Anterior cingulate cortex (tissue), 58 donors: ENCODE results near the gene KLRK1.
"Not testable (repeated sequence)": the region's sequence is repeated elsewhere in the genome, so short reads cannot be mapped to it uniquely, and the experiment has no call there.

Experiments
- DNase-seq, 58 donors: peaks; one replicate each; lab custom pipeline; 2025; lab: John Stamatoyannopoulos, UW

The KLRK1 gene

GRCh38 chr12:10363914-10364814, 25.7 kb downstream of the KLRK1 start:
- peak in 30 of 58 donors; percentile 19 to 81 (median 64) for DNase-seq

DNA sequence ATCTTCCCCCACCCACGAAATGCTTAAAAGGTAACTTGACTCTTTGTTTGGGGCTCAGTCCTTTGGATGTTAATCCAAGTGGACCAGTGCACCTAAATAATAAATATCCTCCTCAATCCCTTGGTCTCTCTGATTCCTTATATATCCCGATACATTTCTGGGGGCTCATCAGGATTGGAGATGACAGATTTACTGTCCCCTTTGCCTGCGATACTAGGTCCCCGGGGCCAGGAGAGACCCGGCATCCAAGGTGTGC, 26.3 kb downstream of the KLRK1 start:
- DNase-seq: no peak

DNA sequence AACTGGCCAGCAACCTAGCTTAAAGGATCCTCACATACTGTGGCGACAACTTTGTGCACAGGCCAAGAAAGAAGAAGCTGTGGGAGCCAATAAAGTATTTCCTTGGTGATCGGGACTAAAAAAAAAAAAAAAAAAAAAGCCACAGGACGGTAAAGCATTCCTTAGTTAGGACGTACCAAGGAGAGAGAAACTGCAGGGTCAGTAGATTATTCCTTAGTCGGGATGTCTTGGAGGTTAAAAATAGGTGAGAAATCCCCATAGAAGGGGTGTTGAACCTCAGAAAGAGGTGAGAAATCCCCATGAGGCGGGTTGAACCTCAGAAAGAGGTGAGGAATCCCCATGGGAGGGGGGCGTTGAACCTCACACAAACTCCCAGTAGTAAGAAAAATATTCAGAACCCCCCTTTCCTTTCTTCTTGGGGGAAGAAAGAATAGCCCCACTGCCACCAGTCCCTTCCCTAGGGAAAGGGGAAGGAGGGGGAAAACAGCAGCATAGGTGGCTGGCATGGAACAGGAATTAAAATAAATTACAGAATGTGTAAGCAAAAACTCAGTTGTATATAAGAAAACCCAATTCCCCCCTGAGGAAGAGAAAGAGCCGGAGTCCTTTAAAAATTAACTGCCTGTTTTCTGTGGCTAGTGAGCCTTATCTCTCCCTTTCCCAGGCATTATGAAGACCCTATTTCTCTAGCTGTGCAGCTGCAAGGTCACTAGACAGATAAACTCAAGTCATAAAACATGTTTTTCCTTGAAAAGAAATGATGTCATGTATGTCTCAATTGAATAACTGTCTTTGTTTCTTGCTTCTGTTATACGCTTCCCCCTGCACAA, 26.8 kb downstream of the KLRK1 start:
- DNase-seq: no peak

- no peak for DNase-seq
These were observed 27.5 kb downstream of the KLRK1 start for GRCh38 chr12:10362325-10362724.

DNA sequence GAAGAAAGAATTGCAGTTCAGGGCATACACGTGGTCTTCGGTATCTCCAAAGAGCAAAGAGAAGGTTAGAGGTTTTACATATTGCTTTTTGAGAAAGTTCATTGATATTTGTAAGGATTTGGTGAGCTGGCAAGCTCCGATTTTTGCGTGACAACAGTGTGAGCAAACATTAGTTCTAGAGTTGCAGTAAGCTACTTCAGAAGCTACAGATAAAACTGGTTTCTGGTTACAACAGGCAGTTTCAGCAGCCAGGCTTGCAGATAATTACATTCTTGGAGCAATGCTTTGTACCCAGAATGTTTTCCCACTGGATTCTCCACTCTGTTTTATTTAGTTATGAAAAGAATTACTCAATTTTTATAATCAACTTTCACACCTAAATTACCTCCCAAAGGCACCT, 28.2 kb downstream of the KLRK1 start:
- no peak for DNase-seq

GRCh38 chr12:10361084-10361483, 28.8 kb downstream of the KLRK1 start:
- peak in 8 of 58 donors; percentile 17 to 44 (median 24) for DNase-seq

DNA sequence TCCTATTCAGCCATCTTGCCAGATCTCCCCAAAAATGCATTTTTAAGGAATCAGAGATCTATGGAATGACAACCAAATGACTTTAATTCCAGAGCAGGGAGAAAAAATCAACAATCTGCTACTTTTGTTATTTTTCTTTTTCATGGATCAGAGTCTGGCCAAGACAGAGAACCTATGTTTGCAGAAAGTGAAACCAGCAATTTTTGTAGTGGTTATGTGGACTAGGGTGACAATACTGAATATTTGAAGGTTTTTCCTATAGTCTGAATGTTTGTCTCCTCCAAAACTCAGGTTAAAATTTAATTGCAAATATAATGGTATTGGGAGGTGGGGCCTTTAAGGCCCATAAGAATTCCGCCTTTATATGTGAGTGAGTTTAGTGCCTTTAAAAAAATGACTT, 30.9 kb downstream of the KLRK1 start:
- DNase-seq: no peak

DNA sequence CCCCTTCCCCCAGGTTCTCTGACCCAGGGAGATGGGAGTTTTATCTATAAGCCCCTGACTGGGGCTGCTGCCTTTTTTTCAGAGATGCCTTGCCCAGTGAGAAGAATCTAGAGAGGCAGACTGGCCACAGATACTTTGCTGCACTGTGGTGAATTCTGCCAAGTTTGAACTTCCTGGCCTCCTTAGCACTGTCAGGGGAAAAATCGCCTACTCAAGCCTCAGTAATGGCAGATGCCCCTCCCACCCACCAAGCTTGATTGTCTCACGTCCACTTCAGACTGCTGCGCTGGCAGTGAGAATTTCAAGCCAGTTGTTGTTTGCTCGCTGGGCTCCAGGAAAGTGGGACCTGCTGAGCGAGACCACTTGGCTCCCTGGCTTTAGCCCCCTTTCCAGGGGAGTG, 31.7 kb downstream of the KLRK1 start:
- DNase-seq: no peak

GRCh38 chr12:10354502-10354901, 35.3 kb downstream of the KLRK1 start:
- DNase-seq: peak in 4 of 58 donors; percentile 20 to 64 (median 31)

DNA sequence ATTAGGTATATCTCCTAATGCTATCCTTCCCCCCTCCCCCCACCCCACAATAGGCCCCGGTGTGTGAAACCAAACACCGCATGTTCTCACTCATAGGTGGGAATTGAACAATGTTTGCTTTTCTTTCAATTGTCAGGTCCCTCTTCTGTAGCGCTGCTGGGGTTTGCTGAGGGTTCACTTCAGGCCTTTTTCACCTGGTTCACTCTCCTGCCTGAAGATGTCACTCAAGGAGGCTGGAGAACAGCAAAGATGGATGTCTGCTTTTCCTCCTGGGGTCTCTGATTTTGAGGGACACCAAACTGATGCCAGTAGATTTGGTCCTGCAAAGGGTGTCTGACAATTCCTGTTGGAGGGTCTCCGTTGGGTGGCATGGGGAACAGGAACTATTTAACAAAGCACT, 35.8 kb downstream of the KLRK1 start:
- DNase-seq: no peak

DNA sequence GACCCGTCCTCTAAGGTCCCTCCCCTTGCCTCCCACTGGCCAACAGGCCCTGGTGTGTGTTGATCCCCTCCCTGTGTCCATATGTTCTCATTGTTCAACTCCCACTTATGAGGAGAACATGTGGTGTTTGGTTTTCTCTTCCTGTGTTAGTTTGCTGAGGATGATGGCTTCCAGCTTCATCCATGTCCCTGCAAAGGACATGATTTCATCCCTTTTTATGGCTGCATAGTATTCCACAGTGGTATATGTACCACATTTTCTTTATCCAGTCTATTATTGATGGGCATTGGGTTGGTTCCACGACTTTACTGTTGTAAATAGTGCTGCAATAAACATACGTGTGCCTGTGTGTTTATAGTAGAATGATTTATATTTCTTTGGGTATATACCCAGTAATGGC, 38.4 kb downstream of the KLRK1 start:
- not testable (repeated sequence) for DNase-seq

GRCh38 chr12:10341892-10342509, 47.8 kb downstream of the KLRK1 start:
- no peak for DNase-seq

GRCh38 chr12:10340946-10341345, 48.9 kb downstream of the KLRK1 start:
- DNase-seq: not testable (repeated sequence)

DNA sequence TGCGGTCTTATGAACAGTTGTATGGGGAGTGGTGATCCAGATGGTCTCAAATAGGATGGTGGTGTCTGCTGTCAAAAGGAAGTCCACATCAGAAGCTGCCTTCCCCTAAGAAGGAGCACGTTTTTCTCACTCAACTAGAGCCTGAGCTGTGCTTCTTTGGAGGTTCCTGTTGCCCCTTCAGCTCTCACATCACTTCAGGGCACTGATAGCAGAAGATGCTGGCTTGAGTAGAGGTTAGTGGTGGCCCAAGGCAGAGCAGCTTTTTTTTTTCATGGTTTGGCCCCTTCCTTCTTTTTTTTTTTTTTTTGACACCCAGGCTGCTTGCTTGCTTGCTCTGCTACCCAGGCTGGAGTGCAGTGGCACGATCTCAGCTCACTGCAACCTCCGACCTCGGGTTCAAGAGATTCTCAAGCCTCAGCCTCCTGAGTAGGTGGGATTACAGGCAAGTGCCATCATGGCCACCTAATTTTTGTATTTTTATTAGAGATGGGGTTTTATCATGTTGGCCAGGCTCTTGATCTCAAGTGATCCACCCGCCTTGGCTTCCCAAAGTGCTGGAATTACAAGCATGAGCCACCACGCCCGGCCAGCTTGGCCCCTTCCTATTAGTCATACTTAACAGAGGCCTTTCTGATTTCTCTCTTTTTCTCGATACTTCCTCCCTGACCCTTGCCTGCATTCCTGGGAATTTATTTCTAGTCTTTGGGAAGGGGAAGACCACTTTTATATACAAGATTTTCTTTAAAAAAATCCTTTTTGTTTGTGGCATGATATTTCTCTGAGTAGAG, 50.6 kb downstream of the KLRK1 start:
- no peak for DNase-seq

DNA sequence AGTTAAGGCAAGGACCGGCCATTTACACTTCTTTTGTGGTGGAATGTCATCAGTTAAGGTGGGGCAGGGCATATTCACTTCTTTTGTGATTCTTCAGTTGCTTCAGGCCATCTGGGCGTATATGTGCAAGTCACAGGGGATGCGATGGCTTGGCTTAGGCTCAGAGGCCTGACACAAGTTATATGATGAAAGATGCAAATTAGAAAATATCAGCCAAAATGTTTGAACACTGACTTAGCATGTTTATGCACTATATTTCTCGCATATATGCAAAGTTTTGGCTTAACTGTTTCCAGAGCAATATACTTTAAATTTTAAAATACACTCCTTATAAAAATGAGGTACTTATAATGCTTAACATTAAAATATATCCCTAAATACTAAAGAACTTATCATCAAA, 51.4 kb downstream of the KLRK1 start:
- DNase-seq: not testable (repeated sequence)

DNA sequence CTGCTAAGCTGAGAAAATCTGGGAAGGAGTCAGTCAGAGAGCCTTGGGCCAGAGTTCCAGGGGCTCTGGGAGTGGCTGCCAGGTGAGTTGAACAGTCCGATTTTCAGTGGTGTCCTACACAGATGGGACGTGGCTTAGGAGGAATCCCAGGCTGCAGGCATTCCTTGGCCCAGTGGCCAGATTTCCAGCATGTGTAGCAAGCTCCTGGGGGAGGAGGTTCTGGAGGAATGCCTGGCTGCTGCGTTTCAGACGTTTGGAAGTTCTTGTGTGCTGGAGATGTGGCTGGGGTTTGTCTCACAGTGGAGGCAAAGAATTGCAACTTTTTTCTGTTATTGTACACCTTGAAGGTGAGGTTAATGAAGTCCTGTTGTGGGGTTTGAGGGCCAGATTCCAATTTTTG, 53.6 kb downstream of the KLRK1 start:
- DNase-seq: not testable (repeated sequence)

DNA sequence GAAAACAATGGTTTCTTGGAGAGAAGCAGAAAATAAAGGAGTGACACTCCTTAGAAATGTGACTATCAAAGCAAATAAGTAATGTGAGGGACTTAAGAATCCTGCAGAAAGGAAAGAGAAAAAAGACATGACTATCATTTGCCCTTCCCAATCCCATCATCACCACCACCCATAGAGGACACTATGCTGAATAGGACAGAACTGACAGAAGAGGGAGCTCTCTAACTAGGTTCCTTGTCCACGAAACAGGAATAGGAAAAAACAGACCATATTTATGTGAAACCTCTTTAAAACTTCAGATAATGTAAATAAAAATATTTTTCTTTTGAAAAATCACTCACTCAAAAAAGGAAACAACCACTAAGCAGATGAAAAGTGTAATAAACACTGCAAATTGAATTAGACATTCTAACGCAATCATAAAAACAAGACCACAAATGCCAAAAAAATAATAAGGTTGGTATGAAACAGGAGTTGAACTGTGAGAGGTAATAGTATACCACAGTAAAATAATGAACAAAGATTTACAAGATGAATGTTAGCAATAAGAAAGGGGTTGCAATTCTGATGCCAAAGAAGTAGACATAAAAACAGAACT, 58.1 kb downstream of the KLRK1 start:
- peak in 2 of 58 donors; percentile 1 to 51 for DNase-seq

DNA sequence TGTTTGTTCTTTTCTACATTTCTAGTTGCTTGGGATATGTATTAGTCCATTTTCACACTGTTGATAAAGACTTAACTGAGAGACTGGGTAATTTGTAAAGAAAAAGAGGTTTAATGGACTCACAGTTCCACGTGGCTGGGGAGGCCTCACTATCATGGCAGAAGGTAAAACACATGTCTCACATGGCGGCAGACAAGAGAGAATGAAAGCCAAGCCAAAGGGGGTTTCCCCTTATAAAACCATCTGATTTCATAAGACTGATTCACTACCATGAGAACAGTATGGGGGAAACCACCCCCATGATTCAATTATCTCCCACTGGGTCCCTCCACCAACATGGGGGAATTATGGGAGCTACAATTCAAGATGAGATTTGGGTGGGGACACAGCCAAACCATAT, 61.1 kb downstream of the KLRK1 start:
- DNase-seq: not testable (repeated sequence)
